Mammary microvascular endothelial cell (primary cell): Measurements from ENCODE around the gene NPM3. TPM values are rescaled to one million over a fixed set of nuclear protein-coding genes. Genes with fewer than 3 reads are reported as not detected.

Source experiments
- total RNA-seq: library from RNA; depleted of rRNA; stranded (reverse); fragments of >200 nt; gene quantifications from 2 replicates; pipeline ENCODE4 v1.2.3, GENCODE V29; 2015

NPM3 gene
- 133 and 157 TPM in 2 replicates for total RNA-seq

GRCh38 chr10:101782811-101783735 is at the start of gene NPM3:
Gene NPM3 (minus strand): TSS chr10:101783446. CDS start chr10:101783390, 56 bp downstream.

GRCh38 chr10:101818119-101818871 is 35.0 kb upstream of the NPM3 start, which contains the start of gene OGA:
Gene OGA (minus strand): TSS chr10:101818444. CDS start chr10:101818022, 422 bp downstream.

GRCh38 chr10:101775273-101776160 is 7.7 kb downstream of the NPM3 start, which contains the start of gene FGF8:
Gene FGF8 (minus strand): TSS chr10:101776114. CDS start chr10:101775900, 214 bp downstream.

Other genes with a start within 250 kb of the NPM3 start
- gene POLL, start 195.2 kb downstream of the NPM3 start, total RNA-seq: 14.3 and 14.6 TPM in 2 replicates
- 43.1 and 52.2 TPM in 2 replicates for gene DPCD, start 195.1 kb downstream of the NPM3 start, total RNA-seq
- gene FBXW4, start 88.3 kb downstream of the NPM3 start, total RNA-seq: 9.6 and 12.0 TPM in 2 replicates
- gene FGF8, start 7.3 kb downstream of the NPM3 start, total RNA-seq: not detected in 2 replicates
- 43.6 and 44.2 TPM in 2 replicates for gene OGA, start 35.0 kb upstream of the NPM3 start, total RNA-seq
- gene KCNIP2, start 60.4 kb upstream of the NPM3 start, total RNA-seq: not detected in 2 replicates